BLaER1 treated with 17β-estradiol and CSF1 and Interleukin-3, amounts not matched to agents 10 nM and 100 nM (cell line): ENCODE measurements around the gene MYH11.
A peak's percentile ranks its signal among the peaks of the same experiment; 100 is the strongest.
"Not testable (repeated sequence)": the region's sequence is repeated elsewhere in the genome, so short reads cannot be mapped to it uniquely, and the experiment has no call there.

Experiments
- H3K27ac ChIP-seq, 11 experiments: shearing (Covaris generic); formaldehyde crosslinking; 2 replicates each; pipeline ENCODE4 v1.8.1; 2022
- H3K27me3 ChIP-seq, 11 experiments: shearing (Covaris generic); formaldehyde crosslinking; 2 replicates each; pipeline ENCODE4 v1.8.1; 2022
- H3K36me3 ChIP-seq, 11 experiments: shearing (Covaris generic); formaldehyde crosslinking; 2 replicates each; pipeline ENCODE4 v1.8.1; 2022
- H3K4me1 ChIP-seq, 10 experiments: shearing (Covaris generic); formaldehyde crosslinking; 2 replicates each; pipeline ENCODE4 v1.8.1; 2022
- H3K4me2 ChIP-seq, 11 experiments: shearing (Covaris generic); formaldehyde crosslinking; 2 replicates each; pipeline ENCODE4 v1.8.1; 2022
- H3K4me3 ChIP-seq, 10 experiments: shearing (Covaris generic); formaldehyde crosslinking; 2 replicates each; pipeline ENCODE4 v1.8.1; 2022
- H3K9ac ChIP-seq, 11 experiments: shearing (Covaris generic); formaldehyde crosslinking; 2 replicates each; pipeline ENCODE4 v1.8.1; 2022
- H3K9me3 ChIP-seq, 11 experiments: shearing (Covaris generic); formaldehyde crosslinking; replicated peaks in 1 of 11; 2 replicates each; pipeline ENCODE4 v1.8.1; 2022
- H4K20me1 ChIP-seq, 11 experiments: shearing (Covaris generic); formaldehyde crosslinking; 2 replicates each; pipeline ENCODE4 v1.8.1; 2022
- Cebpa-rat ChIP-seq, 11 experiments: shearing (Covaris generic); IDR thresholded peaks; 2 replicates each; pipeline ENCODE4 v1.8.1; 2022

MYH11 gene

GRCh38 chr16:15843635-15844279 is 13.1 kb downstream of the MYH11 start:
- no peak overlapping the region for H3K27ac ChIP-seq
- no peaks in the 10 kb centered on the region for H3K9me3 ChIP-seq
- H3K27me3 ChIP-seq: no peaks in the 10 kb centered on the region
- TF ChIP-seq Cebpa-rat (IDR thresholded peaks at IDR 0.05): no peak
- no peaks in the 10 kb centered on the region for H3K36me3 ChIP-seq
- H3K9ac ChIP-seq: no peak overlapping the region
- H3K4me1 ChIP-seq: 0 out of 20 replicates have a peak, but pooled peaks cover 0 to 3% (median 0%) of the 10 kb centered on the region in 10 experiments
- H3K4me3 ChIP-seq: no peak overlapping the region
- no peaks in the 10 kb centered on the region for H4K20me1 ChIP-seq
- H3K4me2 ChIP-seq: no peak overlapping the region

DNA sequence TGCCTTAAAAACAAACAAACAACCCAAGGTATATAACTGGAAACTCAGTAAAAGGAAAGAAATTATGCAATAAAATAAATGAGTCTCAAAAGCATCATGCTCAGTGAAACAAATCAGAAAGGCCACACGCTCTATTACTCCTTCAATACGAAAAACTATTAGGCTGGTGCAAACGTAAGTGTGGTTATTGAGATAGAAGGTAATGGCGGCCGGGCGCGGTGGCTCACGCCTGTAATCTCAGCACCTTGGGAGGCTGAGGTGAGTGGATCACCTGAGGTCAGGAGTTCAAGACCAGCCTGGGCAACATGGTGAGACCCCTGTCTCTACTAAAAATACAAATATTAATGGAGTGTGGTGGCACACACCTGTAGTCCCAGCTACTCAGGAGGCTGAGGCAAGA is 17.6 kb downstream of the MYH11 start:
- H3K27ac ChIP-seq, H3K9ac ChIP-seq, H4K20me1 ChIP-seq, H3K4me3 ChIP-seq, H3K9me3 ChIP-seq, H3K4me2 ChIP-seq, H3K27me3 ChIP-seq, H3K36me3 ChIP-seq: not testable (repeated sequence)
- H3K4me1 ChIP-seq: peaks cover 10 to 20% (median 18%) of the 10 kb centered on the region in 10 experiments

DNA sequence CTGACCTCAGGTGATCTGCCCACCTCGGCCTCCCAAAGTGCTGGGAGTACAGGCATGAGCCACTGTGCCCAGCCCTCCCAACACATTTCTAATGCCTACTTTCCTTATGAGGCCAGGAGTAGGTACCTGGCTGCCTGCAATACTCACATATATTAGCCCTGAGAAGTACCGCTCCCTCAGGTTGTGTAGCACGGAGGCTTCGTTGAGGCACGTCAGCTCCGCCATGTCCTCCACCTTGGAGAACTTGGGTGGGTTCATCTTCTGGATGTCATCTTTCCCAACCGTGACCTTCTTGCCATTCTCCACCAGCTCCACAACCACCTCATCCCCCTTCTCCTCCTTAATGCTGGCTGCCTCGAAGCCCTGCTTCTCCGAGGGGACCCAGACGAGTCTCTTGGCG is 19.1 kb downstream of the MYH11 start:
- Histone ChIP-seq H4K20me1 (no peaks in the 10 kb centered on the region), H3K4me2 (no peak overlapping the region), H3K27me3 (no peaks in the 10 kb centered on the region), H3K4me1 (peaks cover 15 to 35% (median 27%) of the 10 kb centered on the region in 10 experiments), H3K36me3 (no peaks in the 10 kb centered on the region), H3K9me3 (no peaks in the 10 kb centered on the region), H3K27ac (no peak overlapping the region), H3K9ac (no peak overlapping the region), H3K4me3 (no peak overlapping the region)
- TF ChIP-seq Cebpa-rat (IDR thresholded peaks at IDR 0.05): no peak

- Histone ChIP-seq H3K4me2 (no peak overlapping the region), H3K9me3 (no peaks in the 10 kb centered on the region), H3K27me3 (no peaks in the 10 kb centered on the region), H4K20me1 (no peaks in the 10 kb centered on the region), H3K4me1 (peaks cover 16 to 39% (median 29%) of the 10 kb centered on the region in 10 experiments), H3K36me3 (no peaks in the 10 kb centered on the region), H3K27ac (no peak overlapping the region), H3K4me3 (no peak overlapping the region), H3K9ac (no peak overlapping the region)
- TF ChIP-seq Cebpa-rat (IDR thresholded peaks at IDR 0.05): no peak
Observed at GRCh38 chr16:15836965-15837611, 19.7 kb downstream of the MYH11 start.

DNA sequence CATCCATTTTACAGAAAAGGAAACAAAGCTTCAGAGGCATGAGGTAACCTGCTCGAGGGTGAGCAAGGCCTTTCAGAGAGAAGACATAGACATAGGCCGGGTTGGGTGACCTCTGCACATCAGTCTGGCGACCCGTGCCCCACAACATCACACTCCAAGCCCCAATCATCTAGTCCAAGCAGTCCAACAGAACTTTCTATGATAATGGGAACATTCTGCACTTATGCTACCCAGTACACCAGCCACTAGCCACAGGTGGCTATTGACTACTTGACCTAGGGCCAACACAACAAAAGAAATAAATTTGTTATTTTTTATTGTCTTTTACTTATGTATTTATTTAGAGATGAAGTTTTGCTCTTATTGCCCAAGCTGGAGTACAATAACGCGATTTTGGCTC is 20.8 kb downstream of the MYH11 start:
- Histone ChIP-seq H3K9me3 (no peaks in the 10 kb centered on the region), H3K4me1 (peaks cover 26 to 49% (median 38%) of the 10 kb centered on the region in 10 experiments), H3K27ac (no peak overlapping the region), H3K4me3 (no peak overlapping the region), H3K36me3 (no peaks in the 10 kb centered on the region), H4K20me1 (no peaks in the 10 kb centered on the region), H3K4me2 (peak overlapping the region in 10 of 11 experiments; percentile 0 to 64 (median 34); a peak in 17 of 22 replicates), H3K27me3 (no peaks in the 10 kb centered on the region), H3K9ac (no peak overlapping the region)
- TF ChIP-seq Cebpa-rat (IDR thresholded peaks at IDR 0.05): no peak

DNA sequence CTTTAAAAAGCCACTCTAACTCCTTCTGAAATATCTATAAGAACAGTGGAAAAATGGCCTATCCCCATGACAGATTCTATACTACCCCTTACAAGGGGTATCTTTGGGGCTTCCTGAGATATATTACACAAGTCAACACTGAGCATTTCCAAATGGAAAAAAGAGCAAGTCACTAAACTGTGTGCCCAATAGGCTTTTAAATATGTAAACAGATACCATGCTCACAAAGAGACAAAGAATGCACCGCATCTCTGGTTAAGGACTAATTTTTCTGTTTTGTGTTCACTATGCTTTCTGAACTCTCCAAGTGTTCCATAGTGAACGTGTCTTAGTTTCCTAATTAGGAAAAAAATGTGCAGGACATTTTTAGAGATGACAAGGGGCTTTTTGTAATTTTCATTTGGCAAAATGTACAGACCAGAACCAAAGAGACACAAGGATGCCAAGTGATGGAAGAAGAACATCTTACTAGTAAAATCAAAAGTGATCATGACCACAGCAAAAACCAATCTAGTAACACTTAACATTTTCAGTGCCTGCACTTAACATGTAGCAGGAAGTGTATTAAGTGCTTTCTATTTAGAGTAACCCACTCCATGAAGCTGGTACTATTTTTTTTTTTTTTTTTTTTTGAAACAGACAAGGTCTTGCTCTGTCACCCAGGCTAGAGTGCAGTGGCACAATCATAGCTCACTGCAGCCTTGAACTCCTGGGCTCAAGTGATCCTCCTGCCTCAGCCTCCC is 21.5 kb downstream of the MYH11 start:
- no peak for TF ChIP-seq Cebpa-rat (IDR thresholded peaks at IDR 0.05)
- no peak overlapping the region for H3K4me3 ChIP-seq
- H3K9me3 ChIP-seq: no peaks in the 10 kb centered on the region
- no peak overlapping the region for H3K27ac ChIP-seq
- H3K4me1 ChIP-seq: peaks cover 26 to 52% (median 43%) of the 10 kb centered on the region in 10 experiments
- H3K27me3 ChIP-seq: no peaks in the 10 kb centered on the region
- H3K9ac ChIP-seq: no peak overlapping the region
- H4K20me1 ChIP-seq: no peaks in the 10 kb centered on the region
- no peaks in the 10 kb centered on the region for H3K36me3 ChIP-seq
- peak overlapping the region; percentile 0 to 64 (median 37); a peak in 19 of 22 replicates for H3K4me2 ChIP-seq

DNA sequence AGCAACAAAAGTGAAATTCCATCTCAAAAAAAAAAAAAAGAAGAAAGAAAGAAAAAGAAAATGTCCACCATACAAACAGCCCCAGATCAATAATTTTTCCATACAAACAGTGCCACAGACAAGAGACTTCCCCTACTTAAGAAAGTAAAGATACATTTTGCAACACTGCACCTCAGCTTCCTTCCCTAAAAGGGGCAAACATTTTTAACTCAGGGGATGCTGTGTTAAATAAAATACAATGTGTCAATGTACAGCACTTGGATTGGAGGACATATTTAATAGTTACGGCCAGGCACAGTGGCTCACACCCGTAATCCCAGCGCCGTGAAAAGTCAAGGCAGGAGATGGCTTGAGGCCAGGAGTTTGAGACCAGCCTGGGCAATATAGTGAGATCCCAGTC is 22.3 kb downstream of the MYH11 start:
- no peaks in the 10 kb centered on the region for H4K20me1 ChIP-seq
- H3K4me2 ChIP-seq: peak overlapping the region in 7 of 11 experiments; percentile 37 to 64 (median 53); a peak in 14 of 22 replicates
- peaks cover 26 to 56% (median 46%) of the 10 kb centered on the region in 10 experiments for H3K4me1 ChIP-seq
- H3K9me3 ChIP-seq: no peaks in the 10 kb centered on the region
- no peak for TF ChIP-seq Cebpa-rat (IDR thresholded peaks at IDR 0.05)
- no peaks in the 10 kb centered on the region for H3K27me3 ChIP-seq
- H3K4me3 ChIP-seq: no peak overlapping the region
- H3K9ac ChIP-seq: no peak overlapping the region
- no peaks in the 10 kb centered on the region for H3K36me3 ChIP-seq
- H3K27ac ChIP-seq: no peak overlapping the region

GRCh38 chr16:15833541-15833940 is 23.3 kb downstream of the MYH11 start:
- peak overlapping the region in 9 of 11 experiments; percentile 0 to 64 (median 42); a peak in 14 of 22 replicates for H3K4me2 ChIP-seq

DNA sequence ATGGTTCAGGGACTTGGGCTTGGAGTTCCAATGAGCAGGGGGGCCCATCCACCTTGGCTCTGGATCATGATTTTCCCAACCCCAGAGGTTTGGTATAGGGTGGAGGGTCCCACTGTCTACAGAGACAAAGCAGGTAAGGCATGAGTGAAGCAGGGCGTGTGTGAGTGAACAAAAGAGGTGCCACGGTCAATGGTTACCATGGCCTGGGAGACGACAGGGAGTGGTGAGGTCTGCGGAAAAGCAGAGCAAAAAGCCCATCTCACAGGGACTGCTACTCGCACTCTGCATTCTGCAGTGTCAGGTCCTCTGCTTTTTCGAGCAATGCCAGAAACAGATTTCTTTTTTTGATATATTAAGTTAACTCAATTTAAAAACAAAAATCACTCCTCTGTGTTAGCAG is 24.6 kb downstream of the MYH11 start:
- Histone ChIP-seq H3K9me3 (no peaks in the 10 kb centered on the region), H3K27ac (no peak overlapping the region), H3K36me3 (no peaks in the 10 kb centered on the region), H3K27me3 (no peaks in the 10 kb centered on the region), H3K4me3 (no peak overlapping the region), H3K4me2 (peak overlapping the region in 9 of 11 experiments; percentile 1 to 64 (median 39); a peak in 7 of 22 replicates), H4K20me1 (no peaks in the 10 kb centered on the region; a peak in 1 of 22 replicates), H3K9ac (no peak overlapping the region), H3K4me1 (peaks cover 26 to 64% (median 50%) of the 10 kb centered on the region in 10 experiments)
- TF ChIP-seq Cebpa-rat (IDR thresholded peaks at IDR 0.05): no peak

More at GRCh38 chr16:15833541-15833940, 23.3 kb downstream of the MYH11 start:
- H3K4me1 ChIP-seq: peaks cover 26 to 64% (median 50%) of the 10 kb centered on the region in 10 experiments
- H3K27me3 ChIP-seq: no peaks in the 10 kb centered on the region
- no peaks in the 10 kb centered on the region for H3K9me3 ChIP-seq
- H3K4me3 ChIP-seq: no peak overlapping the region
- no peak for TF ChIP-seq Cebpa-rat (IDR thresholded peaks at IDR 0.05)
- H3K36me3 ChIP-seq: no peaks in the 10 kb centered on the region
- no peaks in the 10 kb centered on the region for H4K20me1 ChIP-seq
- H3K27ac ChIP-seq: no peak overlapping the region
- H3K9ac ChIP-seq: no peak overlapping the region
